ENCODE data around the gene TPPP2. TPM values are rescaled to one million over a fixed set of nuclear protein-coding genes. Genes with fewer than 3 reads are reported as not detected.

The TPPP2 gene
- total RNA-seq, 4 donors from 2014 or later = not detected

- DNase-seq (ENCODE audit: low spot score) = no peak
- no peak for ATAC-seq (ENCODE audit: low FRiP score)
- TF ChIP-seq CTCF (IDR thresholded peaks at IDR 0.05) = no peak
These were observed 48.7 kb downstream of the TPPP2 start for GRCh38 chr14:21078726-21079125.

GRCh38 chr14:21081521-21082142 is 51.6 kb downstream of the TPPP2 start:
- no peak for TF ChIP-seq CTCF (IDR thresholded peaks at IDR 0.05)
- DNase-seq (ENCODE audit: low spot score) (no peak), ATAC-seq (ENCODE audit: low FRiP score) (no peak)

Other genes starting within 250 kb of the TPPP2 start
- gene RNASE6, start 248.9 kb upstream of the TPPP2 start, total RNA-seq = 10 to 100 TPM; 18.0 to 48.5 (median 30.1) TPM
- 1,000 to 10,000 TPM in 3 of 4 donors, 100 to 1,000 TPM in 1; 999 to 1,585 (median 1,253) TPM for gene RNASE1, start 227.4 kb upstream of the TPPP2 start, total RNA-seq
- gene RNASE3, start 138.8 kb upstream of the TPPP2 start, total RNA-seq = not detected
- gene RNASE2, start 74.7 kb upstream of the TPPP2 start, total RNA-seq = 1 to 10 TPM; 2.5 to 8.2 (median 5.5) TPM
- gene METTL17, start 40.2 kb upstream of the TPPP2 start, total RNA-seq = 10 to 100 TPM; 36.8 to 89.7 (median 51.3) TPM
- not detected for gene SLC39A2, start 30.9 kb upstream of the TPPP2 start, total RNA-seq
- gene NDRG2, start 5.2 kb upstream of the TPPP2 start, total RNA-seq = 100 to 1,000 TPM; 169 to 444 (median 218) TPM
- not detected for gene RNASE13, start 4.6 kb downstream of the TPPP2 start, total RNA-seq
- gene RNASE7, start 12.1 kb downstream of the TPPP2 start, total RNA-seq = not detected
- not detected for gene RNASE8, start 27.6 kb downstream of the TPPP2 start, total RNA-seq
- gene ARHGEF40, start 40.1 kb downstream of the TPPP2 start, total RNA-seq = 10 to 100 TPM; 30.0 to 91.3 (median 40.6) TPM
- gene ZNF219, start 68.4 kb downstream of the TPPP2 start, total RNA-seq = 10 to 100 TPM; 19.2 to 56.3 (median 38.1) TPM
- gene TMEM253, start 70.8 kb downstream of the TPPP2 start, total RNA-seq = 1 to 10 TPM in 1 of 4 donors, under 1 TPM in 1, not detected in 2; 0.75 to 2.4 TPM
- gene OR5AU1, start 125.8 kb downstream of the TPPP2 start, total RNA-seq = under 1 TPM in 1 of 4 donors, not detected in 3; 0.09 TPM
- gene HNRNPC, start 239.2 kb downstream of the TPPP2 start, total RNA-seq = 100 to 1,000 TPM; 361 to 619 (median 454) TPM
- gene RPGRIP1, start 249.9 kb downstream of the TPPP2 start, total RNA-seq = 1 to 10 TPM in 1 of 4 donors, under 1 TPM in 3; 0.19 to 1.2 (median 0.53) TPM

Data from omental fat pad (tissue), 4 donors.